Heart left ventricle (tissue), 16 donors: ENCODE measurements around the gene PLCH1. TPM values are rescaled to one million over a fixed set of nuclear protein-coding genes. Genes with fewer than 3 reads are reported as not detected.

ENCODE experiments used
- ATAC-seq, 4 donors: fragments of 200-7000 bp; cut with Tn5 transposase; one replicate each; pipeline ENCODE4 v1.9.1; 2020 to 2022; ENCODE audit warnings: moderate library complexity in 4 of 4, mild to moderate bottlenecking in 3 of 4, moderate number of reproducible peaks in 1 of 4
- DNase-seq, 5 donors: peaks; one replicate each; pipeline ENCODE4 v3.0.0-alpha.2; 2020
- H3K27ac ChIP-seq, 12 donors: fragments of 200-600 bp; sonication (generic) in 4 of 12; one replicate each; pipeline versions ENCODE4 v1.5.0 to v1.8.0; 2016 to 2022; ENCODE audit warnings: mild to moderate bottlenecking in 2 of 12
- H3K27me3 ChIP-seq, 9 donors: fragments of 200-600 bp; sonication (generic) in 2 of 9; one replicate each; pipeline versions ENCODE4 v1.5.1 to v1.8.0; 2016 to 2022; ENCODE audit warnings: mild to moderate bottlenecking in 3 of 9
- H3K36me3 ChIP-seq, 9 donors: fragments of 200-600 bp; sonication (generic) in 2 of 9; one replicate each; pipeline versions ENCODE4 v1.5.0 to v1.8.0; 2018 to 2022; ENCODE audit warnings: mild to moderate bottlenecking in 2 of 9
- H3K4me1 ChIP-seq, 12 donors: fragments of 200-600 bp; sonication (generic) in 4 of 12; one replicate each; pipeline versions ENCODE4 v1.5.0 to v1.8.0; 2016 to 2022; ENCODE audit warnings: mild to moderate bottlenecking in 3 of 12
- H3K4me3 ChIP-seq, 12 donors: fragments of 200-600 bp; sonication (generic) in 4 of 12; one replicate each; pipeline versions ENCODE4 v1.5.0 to v1.8.0; 2017 to 2022; ENCODE audit warnings: mild to moderate bottlenecking in 9 of 12, moderate library complexity in 4 of 12
- H3K9me3 ChIP-seq, 12 donors: fragments of 200-600 bp; sonication (generic) in 4 of 12; one replicate each; pipeline versions ENCODE4 v1.5.0 to v1.8.0; 2016 to 2022; ENCODE audit warnings: mild to moderate bottlenecking in 1 of 12
- POLR2A ChIP-seq, 2 donors: fragments of 450-650 bp; IDR thresholded peaks; one replicate each; pipeline ENCODE4 v1.6.1; 2017; ENCODE audit warnings: antibody characterized with exemption in 2 of 2, mild to moderate bottlenecking in 2 of 2, moderate library complexity in 2 of 2
- whole genome bisulfite sequencing, 4 donors: extraction: QIAGEN DNeasy Blood & Tissue Kit in 2 of 4; methylation state at CpG; one replicate each; pipeline versions ENCODE4 v1.1.5 to v1.1.7; 2013 to 2018; 5-methylcytosine and 5-hydroxymethylcytosine counted together
- intact Hi-C, 10 donors: fragments of 100-400 bp; cut with DNase I; formaldehyde crosslinking; loops; one replicate each; pipeline versions ENCODE4 v1.11.1 to v1.14.2; 2022
- polyA plus RNA-seq, 2 donors: library from polyadenylated mRNA; stranded (reverse); fragments of 200-250 nt; gene quantifications; one replicate each; pipeline ENCODE4 v1.2.3, GENCODE V29; 2013
- total RNA-seq, 9 donors: library from RNA; depleted of rRNA in 2 of 9; stranded (reverse); fragments of >200 nt in 2 of 9; fragmentation: NEBNext Ultra II Directional in 3 of 9; extraction: Animal tissue kit (Norgen Biotek cat#: 25700) in 3 of 9; gene quantifications; one replicate each; pipeline versions ENCODE4 v1.1.0 to v1.2.4, GENCODE V29; 2016 to 2023
- TF ChIP-seq, protein P1 (sequence below), 12 donors: fragments of 200-600 bp; sonication (generic) in 4 of 12; IDR thresholded peaks; one replicate each; pipeline versions ENCODE4 v1.5.0 to v1.8.0; 2018 to 2022; ENCODE audit warnings: antibody characterized with exemption in 12 of 12, mild to moderate bottlenecking in 5 of 12
- donor health status: ischemic (EF 13 %, LVEDD 7.1; RV severe dilation, severe dysfunction).
- donor health status: healthy with polysubstance abuse.
- donor health status: DM: no; HTN: yes; CAD: no.
- donor health status: DM: no; HTN: no; CAD: no.
- donor health status: ischemic (EF 25% LVEDD 6.9; RV normal size, moderate dysfunction).
- donor health status: ischemic (EF 25% LVEDD 5.7; RV mildly dilated, moderate dysfunction).
- donor health status: healthy.
- donor health status: DM: yes; HTN: yes; CAD: no.
- donor health status: ischemic (EF 35%, LVEDD 5.7; RV mildly dilated, moderate dysfunction).
- donor health status: nonischemic (EF 11% LVEDD 7.7; RV severe dilation, severe dysfunction).
- donor health status: DM: yes; HTN: yes; CAD: no.
- donor health status: PGD.
- donor health status: ischemic (EF 29% LVEDD 5.4; RV normal size, mild dysfunction).
- donor health status: nonischemic (EF 23%, LVEDD 6.1; RV moderate dilation, normal function).

The PLCH1 gene
- total and polyA plus RNA-seq, 11 donors, result 0.07 to 2.7 (median 0.23) TPM

DNA sequence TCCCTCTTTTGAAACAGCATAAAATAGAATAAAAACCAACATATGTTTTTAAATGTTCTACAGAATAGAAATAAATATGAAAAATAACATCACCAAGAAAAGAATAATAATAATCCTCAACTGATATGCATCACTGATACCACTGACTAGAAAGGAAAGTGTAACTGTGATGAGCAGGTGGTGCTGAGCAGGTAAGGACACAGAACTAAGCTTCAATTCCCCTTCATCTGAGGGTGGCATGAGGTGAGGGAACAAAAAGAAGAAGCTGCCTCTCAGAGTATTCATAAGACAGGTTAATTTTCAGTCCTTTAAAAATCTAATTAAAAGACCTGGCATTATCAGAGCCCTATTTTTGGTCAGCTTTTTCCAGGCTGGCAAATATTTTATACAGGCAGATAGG, 216.3 kb downstream of the PLCH1 start:
- no peak overlapping the region for H3K4me3 ChIP-seq
- no peaks in the 10 kb centered on the region for H3K4me1 ChIP-seq
- peaks cover 0 to 9% (median 0%) of the 10 kb centered on the region in 12 donors for H3K9me3 ChIP-seq
- no peak overlapping the region for H3K27ac ChIP-seq
- TF ChIP-seq POLR2A (IDR thresholded peaks at IDR 0.05), result no peak
- TF ChIP-seq, protein P1, sequence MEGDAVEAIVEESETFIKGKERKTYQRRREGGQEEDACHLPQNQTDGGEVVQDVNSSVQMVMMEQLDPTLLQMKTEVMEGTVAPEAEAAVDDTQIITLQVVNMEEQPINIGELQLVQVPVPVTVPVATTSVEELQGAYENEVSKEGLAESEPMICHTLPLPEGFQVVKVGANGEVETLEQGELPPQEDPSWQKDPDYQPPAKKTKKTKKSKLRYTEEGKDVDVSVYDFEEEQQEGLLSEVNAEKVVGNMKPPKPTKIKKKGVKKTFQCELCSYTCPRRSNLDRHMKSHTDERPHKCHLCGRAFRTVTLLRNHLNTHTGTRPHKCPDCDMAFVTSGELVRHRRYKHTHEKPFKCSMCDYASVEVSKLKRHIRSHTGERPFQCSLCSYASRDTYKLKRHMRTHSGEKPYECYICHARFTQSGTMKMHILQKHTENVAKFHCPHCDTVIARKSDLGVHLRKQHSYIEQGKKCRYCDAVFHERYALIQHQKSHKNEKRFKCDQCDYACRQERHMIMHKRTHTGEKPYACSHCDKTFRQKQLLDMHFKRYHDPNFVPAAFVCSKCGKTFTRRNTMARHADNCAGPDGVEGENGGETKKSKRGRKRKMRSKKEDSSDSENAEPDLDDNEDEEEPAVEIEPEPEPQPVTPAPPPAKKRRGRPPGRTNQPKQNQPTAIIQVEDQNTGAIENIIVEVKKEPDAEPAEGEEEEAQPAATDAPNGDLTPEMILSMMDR (IDR thresholded peaks at IDR 0.05), result no peak
- DNase-seq (no peak), ATAC-seq (no peak)
- no peaks in the 10 kb centered on the region for H3K27me3 ChIP-seq
- intact Hi-C loops, result no loop called here
- no peaks in the 10 kb centered on the region for H3K36me3 ChIP-seq

DNA sequence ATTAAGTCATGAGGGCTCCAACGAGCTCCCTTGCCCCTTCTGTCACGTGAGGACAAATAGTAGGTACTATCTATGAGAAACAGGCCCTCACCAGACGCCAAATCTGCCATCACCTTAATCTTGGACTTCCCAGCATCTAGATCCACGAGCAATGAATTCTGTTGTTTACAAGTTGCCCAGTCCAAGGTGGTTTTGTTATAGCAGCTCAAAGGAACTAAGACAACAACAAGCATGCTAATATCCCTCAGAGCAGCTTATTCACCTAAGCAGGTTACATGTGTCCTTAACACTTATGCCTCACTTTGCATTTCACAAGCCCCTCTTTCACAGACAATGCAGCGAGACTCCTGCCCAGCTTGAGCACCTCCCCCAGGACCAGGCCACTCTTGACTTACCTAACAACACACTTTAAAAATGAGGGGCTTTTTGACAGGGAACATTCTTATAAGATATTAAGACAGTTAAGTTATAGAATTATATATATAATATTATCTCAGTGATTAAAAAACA, 219.5 kb downstream of the PLCH1 start:
- no peak for ATAC-seq
- no peak for TF ChIP-seq POLR2A (IDR thresholded peaks at IDR 0.05)
- TF ChIP-seq, protein P1 (IDR thresholded peaks at IDR 0.05), result no peak
- intact Hi-C loops, result no loop called here

DNA sequence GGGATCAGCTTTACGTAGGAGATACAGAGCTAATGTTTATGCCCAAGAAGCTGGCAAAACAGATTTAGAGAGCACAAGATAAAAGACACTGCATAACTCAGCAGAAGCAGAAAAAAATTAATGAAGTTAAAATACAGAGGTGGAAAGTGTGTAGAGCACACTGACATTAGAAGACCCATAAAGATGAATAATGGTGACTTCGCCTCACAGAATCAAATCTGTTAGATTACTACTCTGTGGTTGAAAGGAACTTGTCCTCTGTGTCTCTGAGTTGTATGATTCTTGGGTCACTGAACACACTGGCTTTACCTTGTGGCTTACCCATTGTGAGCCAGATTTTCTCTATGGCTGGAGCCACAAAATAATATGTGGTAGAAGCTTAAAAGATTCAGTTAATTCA, 224.4 kb downstream of the PLCH1 start:
- WGBS, 4 donors, result 61 to 88% (median 79%) methylated on average over 2 of the region's 2 CpGs
- no peak overlapping the region for H3K27ac ChIP-seq
- H3K4me1 ChIP-seq, result no peaks in the 10 kb centered on the region
- no peaks in the 10 kb centered on the region for H3K36me3 ChIP-seq
- ATAC-seq (no peak), DNase-seq (no peak)
- no peaks in the 10 kb centered on the region for H3K9me3 ChIP-seq
- intact Hi-C loops, result no loop called here
- H3K4me3 ChIP-seq, result no peak overlapping the region
- no peak for TF ChIP-seq POLR2A (IDR thresholded peaks at IDR 0.05)
- TF ChIP-seq, protein P1 (IDR thresholded peaks at IDR 0.05), result no peak
- no peaks in the 10 kb centered on the region for H3K27me3 ChIP-seq

More for the DNA sequence above, 219.5 kb downstream of the PLCH1 start:
- Histone ChIP-seq H3K36me3 (no peaks in the 10 kb centered on the region), H3K27ac (no peak overlapping the region), H3K27me3 (no peaks in the 10 kb centered on the region), H3K9me3 (no peaks in the 10 kb centered on the region), H3K4me3 (no peak overlapping the region), H3K4me1 (no peaks in the 10 kb centered on the region)
- 64 to 79% (median 74%) methylated on average over 5 of the region's 5 CpGs for WGBS, 4 donors
- no peak for DNase-seq

DNA sequence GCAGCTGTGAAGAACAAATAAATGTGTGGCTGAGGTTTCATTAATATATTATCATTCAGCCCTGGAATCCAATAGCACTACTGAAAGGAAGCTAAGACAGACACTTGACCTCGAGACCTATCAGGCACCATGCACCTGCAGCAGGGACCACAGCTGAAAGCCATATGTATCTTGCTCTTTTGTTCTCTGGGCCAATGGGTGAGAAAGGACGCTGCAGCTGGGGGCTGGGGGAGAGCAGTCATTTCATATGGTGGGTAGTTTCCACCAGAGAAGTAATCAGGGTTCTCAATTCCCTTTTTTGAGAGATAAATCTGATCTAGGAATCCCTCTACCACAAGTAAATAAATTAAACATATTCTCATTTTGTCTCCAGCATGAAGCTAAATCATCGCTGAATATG, 225.8 kb downstream of the PLCH1 start:
- Histone ChIP-seq H3K36me3 (no peaks in the 10 kb centered on the region), H3K4me1 (no peaks in the 10 kb centered on the region), H3K27ac (no peak overlapping the region), H3K4me3 (no peak overlapping the region), H3K9me3 (no peaks in the 10 kb centered on the region), H3K27me3 (no peaks in the 10 kb centered on the region)
- WGBS, 4 donors, result 62 to 75% (median 67%) methylated on average over 3 of the region's 3 CpGs
- intact Hi-C loops, result no loop called here
- ATAC-seq (no peak), DNase-seq (no peak)
- TF ChIP-seq, protein P1 (IDR thresholded peaks at IDR 0.05), result no peak
- no peak for TF ChIP-seq POLR2A (IDR thresholded peaks at IDR 0.05)
